ENCODE results near the gene SPECC1L.

DNA sequence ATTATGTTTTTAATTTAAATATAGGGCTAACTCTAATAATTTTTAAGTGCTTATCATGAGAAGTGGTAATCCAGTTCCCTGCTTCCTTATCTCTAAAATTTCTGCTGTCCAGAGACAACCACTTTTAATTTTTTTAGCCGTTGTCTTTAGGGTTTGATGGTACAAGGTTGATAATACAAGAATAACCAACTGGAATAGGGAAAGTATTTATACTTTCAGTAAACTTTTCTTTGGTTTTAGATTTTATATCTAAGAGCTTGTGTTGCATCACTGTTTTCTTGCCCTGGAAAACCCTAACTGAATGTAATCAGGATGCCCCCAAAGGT lies 110.2 kb downstream of the SPECC1L start:
- TF ChIP-seq, protein P1, sequence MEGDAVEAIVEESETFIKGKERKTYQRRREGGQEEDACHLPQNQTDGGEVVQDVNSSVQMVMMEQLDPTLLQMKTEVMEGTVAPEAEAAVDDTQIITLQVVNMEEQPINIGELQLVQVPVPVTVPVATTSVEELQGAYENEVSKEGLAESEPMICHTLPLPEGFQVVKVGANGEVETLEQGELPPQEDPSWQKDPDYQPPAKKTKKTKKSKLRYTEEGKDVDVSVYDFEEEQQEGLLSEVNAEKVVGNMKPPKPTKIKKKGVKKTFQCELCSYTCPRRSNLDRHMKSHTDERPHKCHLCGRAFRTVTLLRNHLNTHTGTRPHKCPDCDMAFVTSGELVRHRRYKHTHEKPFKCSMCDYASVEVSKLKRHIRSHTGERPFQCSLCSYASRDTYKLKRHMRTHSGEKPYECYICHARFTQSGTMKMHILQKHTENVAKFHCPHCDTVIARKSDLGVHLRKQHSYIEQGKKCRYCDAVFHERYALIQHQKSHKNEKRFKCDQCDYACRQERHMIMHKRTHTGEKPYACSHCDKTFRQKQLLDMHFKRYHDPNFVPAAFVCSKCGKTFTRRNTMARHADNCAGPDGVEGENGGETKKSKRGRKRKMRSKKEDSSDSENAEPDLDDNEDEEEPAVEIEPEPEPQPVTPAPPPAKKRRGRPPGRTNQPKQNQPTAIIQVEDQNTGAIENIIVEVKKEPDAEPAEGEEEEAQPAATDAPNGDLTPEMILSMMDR (IDR thresholded peaks at IDR 0.05) = no peak
- TF ChIP-seq POLR2A (IDR thresholded peaks at IDR 0.05) = no peak
